ENCODE data around the gene ANKS1A.

Gene ANKS1A

DNA sequence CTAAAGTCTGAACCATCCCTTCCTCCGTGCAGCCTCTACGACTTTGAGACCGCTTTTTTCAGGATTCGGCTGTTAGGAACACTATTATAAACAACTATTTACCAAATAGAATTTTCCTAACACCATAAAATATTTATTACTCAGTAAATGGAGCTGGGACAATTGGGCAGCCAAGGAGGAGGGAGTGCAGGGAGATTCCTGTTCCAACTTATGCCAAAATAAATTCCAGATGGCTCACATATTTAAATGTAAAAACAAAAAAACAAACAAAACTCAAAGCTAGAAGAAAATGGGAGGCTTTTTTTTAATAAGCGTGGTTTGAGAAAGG lies 204.0 kb downstream of the ANKS1A start:
- H3K4me1 ChIP-seq (ENCODE audit: control insufficient read depth, insufficient read depth, low read length): peaks cover 18% of the 10 kb centered on the region
- H3K27ac ChIP-seq (ENCODE audit: extremely low read depth, low read depth, low read length): no peak overlapping the region
- TF ChIP-seq MZF1 (tag by site-specific recombination; IDR thresholded peaks at IDR 0.05; ENCODE audit: borderline replicate concordance) (no peak), CTCF (tag by site-specific recombination; IDR thresholded peaks at IDR 0.05) (no peak), GLI2 (tag by site-specific recombination; IDR thresholded peaks at IDR 0.05; ENCODE audit: borderline replicate concordance, low read depth) (no peak), ZNF830 (tag by site-specific recombination; IDR thresholded peaks at IDR 0.05; ENCODE audit: low read depth) (no peak), MYNN (tag by site-specific recombination; IDR thresholded peaks at IDR 0.05; ENCODE audit: borderline replicate concordance) (no peak), ELK4 (IDR thresholded peaks at IDR 0.05; ENCODE audit: borderline replicate concordance, low read depth, low read length) (no peak), ZNF223 (tag by site-specific recombination; IDR thresholded peaks at IDR 0.05) (no peak), ZBTB1 (tag by site-specific recombination; IDR thresholded peaks at IDR 0.05) (no peak), GLI4 (tag by site-specific recombination; IDR thresholded peaks at IDR 0.05) (no peak), ZNF600 (tag by site-specific recombination; IDR thresholded peaks at IDR 0.05) (no peak), ZNF239 (tag by site-specific recombination; IDR thresholded peaks at IDR 0.05) (no peak), ZNF785 (tag by site-specific recombination; IDR thresholded peaks at IDR 0.05) (no peak), PRDM10 (tag by site-specific recombination; IDR thresholded peaks at IDR 0.05) (no peak)
- TF ChIP-seq, protein P1, sequence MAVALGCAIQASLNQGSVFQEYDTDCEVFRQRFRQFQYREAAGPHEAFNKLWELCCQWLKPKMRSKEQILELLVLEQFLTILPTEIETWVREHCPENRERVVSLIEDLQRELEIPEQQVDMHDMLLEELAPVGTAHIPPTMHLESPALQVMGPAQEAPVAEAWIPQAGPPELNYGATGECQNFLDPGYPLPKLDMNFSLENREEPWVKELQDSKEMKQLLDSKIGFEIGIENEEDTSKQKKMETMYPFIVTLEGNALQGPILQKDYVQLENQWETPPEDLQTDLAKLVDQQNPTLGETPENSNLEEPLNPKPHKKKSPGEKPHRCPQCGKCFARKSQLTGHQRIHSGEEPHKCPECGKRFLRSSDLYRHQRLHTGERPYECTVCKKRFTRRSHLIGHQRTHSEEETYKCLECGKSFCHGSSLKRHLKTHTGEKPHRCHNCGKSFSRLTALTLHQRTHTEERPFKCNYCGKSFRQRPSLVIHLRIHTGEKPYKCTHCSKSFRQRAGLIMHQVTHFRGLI (tag by site-specific recombination; IDR thresholded peaks at IDR 0.05): no peak
- TF ChIP-seq, protein P2, sequence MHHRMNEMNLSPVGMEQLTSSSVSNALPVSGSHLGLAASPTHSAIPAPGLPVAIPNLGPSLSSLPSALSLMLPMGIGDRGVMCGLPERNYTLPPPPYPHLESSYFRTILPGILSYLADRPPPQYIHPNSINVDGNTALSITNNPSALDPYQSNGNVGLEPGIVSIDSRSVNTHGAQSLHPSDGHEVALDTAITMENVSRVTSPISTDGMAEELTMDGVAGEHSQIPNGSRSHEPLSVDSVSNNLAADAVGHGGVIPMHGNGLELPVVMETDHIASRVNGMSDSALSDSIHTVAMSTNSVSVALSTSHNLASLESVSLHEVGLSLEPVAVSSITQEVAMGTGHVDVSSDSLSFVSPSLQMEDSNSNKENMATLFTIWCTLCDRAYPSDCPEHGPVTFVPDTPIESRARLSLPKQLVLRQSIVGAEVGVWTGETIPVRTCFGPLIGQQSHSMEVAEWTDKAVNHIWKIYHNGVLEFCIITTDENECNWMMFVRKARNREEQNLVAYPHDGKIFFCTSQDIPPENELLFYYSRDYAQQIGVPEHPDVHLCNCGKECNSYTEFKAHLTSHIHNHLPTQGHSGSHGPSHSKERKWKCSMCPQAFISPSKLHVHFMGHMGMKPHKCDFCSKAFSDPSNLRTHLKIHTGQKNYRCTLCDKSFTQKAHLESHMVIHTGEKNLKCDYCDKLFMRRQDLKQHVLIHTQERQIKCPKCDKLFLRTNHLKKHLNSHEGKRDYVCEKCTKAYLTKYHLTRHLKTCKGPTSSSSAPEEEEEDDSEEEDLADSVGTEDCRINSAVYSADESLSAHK (tag by site-specific recombination; IDR thresholded peaks at IDR 0.05): no peak
- TF ChIP-seq, protein P3, sequence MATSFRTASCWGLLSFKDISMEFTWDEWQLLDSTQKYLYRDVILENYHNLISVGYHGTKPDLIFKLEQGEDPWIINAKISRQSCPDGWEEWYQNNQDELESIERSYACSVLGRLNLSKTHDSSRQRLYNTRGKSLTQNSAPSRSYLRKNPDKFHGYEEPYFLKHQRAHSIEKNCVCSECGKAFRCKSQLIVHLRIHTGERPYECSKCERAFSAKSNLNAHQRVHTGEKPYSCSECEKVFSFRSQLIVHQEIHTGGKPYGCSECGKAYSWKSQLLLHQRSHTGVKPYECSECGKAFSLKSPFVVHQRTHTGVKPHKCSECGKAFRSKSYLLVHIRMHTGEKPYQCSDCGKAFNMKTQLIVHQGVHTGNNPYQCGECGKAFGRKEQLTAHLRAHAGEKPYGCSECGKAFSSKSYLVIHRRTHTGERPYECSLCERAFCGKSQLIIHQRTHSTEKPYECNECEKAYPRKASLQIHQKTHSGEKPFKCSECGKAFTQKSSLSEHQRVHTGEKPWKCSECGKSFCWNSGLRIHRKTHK (tag by site-specific recombination; IDR thresholded peaks at IDR 0.05): no peak
- TF ChIP-seq, protein P4, sequence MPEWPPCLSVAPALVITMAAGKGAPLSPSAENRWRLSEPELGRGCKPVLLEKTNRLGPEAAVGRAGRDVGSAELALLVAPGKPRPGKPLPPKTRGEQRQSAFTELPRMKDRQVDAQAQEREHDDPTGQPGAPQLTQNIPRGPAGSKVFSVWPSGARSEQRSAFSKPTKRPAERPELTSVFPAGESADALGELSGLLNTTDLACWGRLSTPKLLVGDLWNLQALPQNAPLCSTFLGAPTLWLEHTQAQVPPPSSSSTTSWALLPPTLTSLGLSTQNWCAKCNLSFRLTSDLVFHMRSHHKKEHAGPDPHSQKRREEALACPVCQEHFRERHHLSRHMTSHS (tag by site-specific recombination; IDR thresholded peaks at IDR 0.05): no peak
- ChIA-PET POLR2A (interaction anchor here (0.6 kb wide), 1 partner anchor 34 kb away, joined by 10 read pairs; no protein-coding TSS in a partner anchor), CTCF (interaction anchor here (0.7 to 1.9 kb wide), 5 partner anchors 12 to 113 kb away, joined by 3 to 12 read pairs (median 3); no protein-coding TSS in a partner anchor)
- H3K36me3 ChIP-seq (ENCODE audit: control insufficient read depth in 2 of 2, insufficient read depth in 1 of 2, low read length in 2 of 2): peaks cover 0 to 11% of the 10 kb centered on the region in 2 experiments; a peak in 1 of 3 replicates
- no peak overlapping the region for H3K4me3 ChIP-seq (ENCODE audit: low read depth, low read length)
- no peaks in the 10 kb centered on the region for H3K9me3 ChIP-seq (ENCODE audit: control insufficient read depth, insufficient read depth, low read depth, low read length)

Measured in HEK293 (cell line).